B cell (primary cell): Measurements from ENCODE around the gene TMEM63A.
"Not testable (repeated sequence)": the region's sequence is repeated elsewhere in the genome, so short reads cannot be mapped to it uniquely, and the experiment has no call there.

Experiments
- CTCF ChIP-seq: fragments of 200-600 bp; IDR thresholded peaks from one replicate; pipeline ENCODE4 v1.8.0; 2022; ENCODE audit warnings: antibody characterized with exemption, mild to moderate bottlenecking
- EZH2 ChIP-seq: IDR thresholded peaks from 2 replicates; pipeline ENCODE4 v1.6.1; 2012; ENCODE audit warnings: borderline replicate concordance, low read depth, mild to moderate bottlenecking, moderate library complexity, low read length; ENCODE audit not compliant: insufficient read depth, poor library complexity, severe bottlenecking

GRCh38 chr1:225836296-225836695, 45.9 kb downstream of the TMEM63A start:
- not testable (repeated sequence) for TF ChIP-seq CTCF, EZH2
